Breast epithelium (tissue), 4 donors: Measurements from ENCODE around the gene NUCB1. TPM values are rescaled to one million over a fixed set of nuclear protein-coding genes. Genes with fewer than 3 reads are reported as not detected.
"Not testable (repeated sequence)": the region's sequence is repeated elsewhere in the genome, so short reads cannot be mapped to it uniquely, and the experiment has no call there.

ENCODE experiments used
- DNase-seq, 2 donors: peaks; one replicate each; pipeline ENCODE4 v3.0.0-alpha.2; 2019; ENCODE audit warnings: low spot score in 2 of 2
- H3K27ac ChIP-seq, 2 donors: fragments of 200-600 bp; sonication (generic) in 1 of 2; one replicate each; pipeline ENCODE4 v1.5.1; 2016 to 2019; ENCODE audit warnings: mild to moderate bottlenecking in 1 of 2
- H3K27me3 ChIP-seq, 2 donors: fragments of 200-600 bp; sonication (generic) in 1 of 2; one replicate each; pipeline versions ENCODE4 v1.5.1 to v1.6.0; 2017 to 2019; ENCODE audit warnings: control low read depth in 1 of 2, mild to moderate bottlenecking in 1 of 2
- H3K36me3 ChIP-seq: fragments of 200-600 bp; one replicate; pipeline ENCODE4 v1.5.1; 2019
- H3K4me1 ChIP-seq, 2 donors: fragments of 200-600 bp; sonication (generic); one replicate each; pipeline ENCODE4 v1.5.1; 2016 to 2019; ENCODE audit warnings: control low read depth in 1 of 2
- H3K4me3 ChIP-seq, 3 donors: fragments of 200-600 bp; sonication (generic); 1 replicate in 2 of 3; 2 replicates in 1 of 3; pipeline ENCODE4 v1.5.1; 2016 to 2019; ENCODE audit warnings: mild to moderate bottlenecking in 3 of 3, moderate library complexity in 2 of 3
- H3K9me3 ChIP-seq, 2 donors: fragments of 200-600 bp; sonication (generic) in 1 of 2; one replicate each; pipeline ENCODE4 v1.5.1; 2016 to 2019; ENCODE audit warnings: control low read depth in 1 of 2
- POLR2A ChIP-seq: fragments of 450-650 bp; IDR thresholded peaks from one replicate; pipeline ENCODE4 v1.6.1; 2016; ENCODE audit warnings: antibody characterized with exemption, mild to moderate bottlenecking, moderate library complexity
- POLR2AphosphoS5 ChIP-seq, 3 donors: sonication (generic); formaldehyde crosslinking; IDR thresholded peaks; one replicate each; pipeline ENCODE4 v1.6.1; 2017; ENCODE audit warnings: antibody characterized with exemption in 3 of 3
- intact Hi-C: fragments of 100-400 bp; cut with DNase I; formaldehyde crosslinking; loops from one replicate; pipeline ENCODE4 v1.15.1; 2023; ENCODE audit warnings: low total_unique reads
- total RNA-seq, 3 donors: library from RNA; depleted of rRNA; stranded (reverse); fragments of >200 nt; gene quantifications; one replicate each; pipeline ENCODE4 v1.1.0, GENCODE V29; 2016
- TF ChIP-seq, protein P1 (sequence below), 3 donors: fragments of 450-650 bp; IDR thresholded peaks; one replicate each; pipeline ENCODE4 v1.5.1; 2016 to 2017; ENCODE audit warnings: antibody characterized with exemption in 3 of 3, mild to moderate bottlenecking in 3 of 3, moderate library complexity in 3 of 3

NUCB1 gene
- total RNA-seq, 3 donors from 2014 or later, result 131 to 333 (median 223) TPM

DNA sequence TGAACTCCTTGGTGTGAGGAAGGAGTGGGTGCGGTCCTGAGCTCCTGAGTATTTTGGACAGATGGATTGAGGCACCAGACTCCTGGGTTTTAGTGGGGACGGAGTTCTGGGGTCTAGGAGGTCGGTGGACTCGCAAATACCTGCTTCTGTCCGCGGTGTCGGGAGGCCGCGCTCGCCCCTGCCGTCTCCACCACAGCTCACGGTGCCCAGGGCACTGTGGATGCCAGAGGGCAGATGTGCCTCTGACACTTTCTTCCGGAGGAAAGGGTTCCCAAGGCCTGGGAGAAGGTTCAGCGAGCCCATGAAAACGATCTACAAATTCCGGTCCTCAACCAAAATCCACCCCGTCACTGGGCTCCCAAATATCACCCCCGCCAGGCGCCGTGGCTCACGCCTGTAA lies 4.9 kb upstream of the NUCB1 start:
- Histone ChIP-seq H3K4me3 (peak overlapping the region in 1 of 3 donors; percentile 67), H3K27ac (no peak overlapping the region), H3K9me3 (no peaks in the 10 kb centered on the region), H3K36me3 (no peaks in the 10 kb centered on the region), H3K4me1 (no peaks in the 10 kb centered on the region), H3K27me3 (no peaks in the 10 kb centered on the region)
- intact Hi-C loops, result no loop called here
- TF ChIP-seq POLR2AphosphoS5 (IDR thresholded peaks at IDR 0.05) (no peak), POLR2A (no peak)
- TF ChIP-seq, protein P1, sequence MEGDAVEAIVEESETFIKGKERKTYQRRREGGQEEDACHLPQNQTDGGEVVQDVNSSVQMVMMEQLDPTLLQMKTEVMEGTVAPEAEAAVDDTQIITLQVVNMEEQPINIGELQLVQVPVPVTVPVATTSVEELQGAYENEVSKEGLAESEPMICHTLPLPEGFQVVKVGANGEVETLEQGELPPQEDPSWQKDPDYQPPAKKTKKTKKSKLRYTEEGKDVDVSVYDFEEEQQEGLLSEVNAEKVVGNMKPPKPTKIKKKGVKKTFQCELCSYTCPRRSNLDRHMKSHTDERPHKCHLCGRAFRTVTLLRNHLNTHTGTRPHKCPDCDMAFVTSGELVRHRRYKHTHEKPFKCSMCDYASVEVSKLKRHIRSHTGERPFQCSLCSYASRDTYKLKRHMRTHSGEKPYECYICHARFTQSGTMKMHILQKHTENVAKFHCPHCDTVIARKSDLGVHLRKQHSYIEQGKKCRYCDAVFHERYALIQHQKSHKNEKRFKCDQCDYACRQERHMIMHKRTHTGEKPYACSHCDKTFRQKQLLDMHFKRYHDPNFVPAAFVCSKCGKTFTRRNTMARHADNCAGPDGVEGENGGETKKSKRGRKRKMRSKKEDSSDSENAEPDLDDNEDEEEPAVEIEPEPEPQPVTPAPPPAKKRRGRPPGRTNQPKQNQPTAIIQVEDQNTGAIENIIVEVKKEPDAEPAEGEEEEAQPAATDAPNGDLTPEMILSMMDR (IDR thresholded peaks at IDR 0.05), result no peak
- DNase-seq, result no peak

DNA sequence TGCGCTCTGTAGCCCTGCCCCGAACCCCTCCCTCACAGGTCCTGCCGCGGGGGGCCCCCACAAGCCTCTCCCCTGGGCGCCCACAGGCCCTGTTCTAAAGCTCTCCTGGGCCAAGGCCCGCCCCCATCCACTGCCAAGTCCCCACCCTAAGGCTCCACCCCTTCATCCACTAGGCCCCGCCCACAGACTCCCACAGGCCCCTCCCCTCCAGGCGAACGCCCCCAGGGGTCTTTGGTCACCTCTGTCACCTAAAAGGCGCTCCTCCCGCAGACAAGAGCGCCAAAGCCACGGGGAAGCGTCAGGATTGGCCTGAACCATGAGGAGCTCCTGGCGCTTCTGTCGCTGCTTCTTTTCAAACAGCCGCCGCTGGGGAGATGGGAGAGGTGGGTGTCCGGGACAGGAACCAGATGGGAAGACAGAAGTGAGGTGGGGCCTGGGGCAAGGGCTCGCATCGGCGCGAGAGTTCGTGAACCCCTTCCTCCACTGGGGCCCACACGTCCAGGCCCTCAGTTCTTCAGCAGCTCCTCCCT lies 3.9 kb upstream of the NUCB1 start:
- Histone ChIP-seq H3K4me1 (peaks cover under 1 to 6% of the 10 kb centered on the region in 2 donors), H3K36me3 (no peaks in the 10 kb centered on the region), H3K27ac (peak overlapping the region; percentile 73 to 85), H3K27me3 (no peaks in the 10 kb centered on the region), H3K9me3 (no peaks in the 10 kb centered on the region), H3K4me3 (peak overlapping the region; percentile 28 to 67 (median 52))
- DNase-seq, result no peak
- TF ChIP-seq POLR2AphosphoS5 (IDR thresholded peaks at IDR 0.05), result peak in 1 of 3 donors; percentile 23
- no peak for TF ChIP-seq POLR2A
- intact Hi-C loops, result no loop called here

DNA sequence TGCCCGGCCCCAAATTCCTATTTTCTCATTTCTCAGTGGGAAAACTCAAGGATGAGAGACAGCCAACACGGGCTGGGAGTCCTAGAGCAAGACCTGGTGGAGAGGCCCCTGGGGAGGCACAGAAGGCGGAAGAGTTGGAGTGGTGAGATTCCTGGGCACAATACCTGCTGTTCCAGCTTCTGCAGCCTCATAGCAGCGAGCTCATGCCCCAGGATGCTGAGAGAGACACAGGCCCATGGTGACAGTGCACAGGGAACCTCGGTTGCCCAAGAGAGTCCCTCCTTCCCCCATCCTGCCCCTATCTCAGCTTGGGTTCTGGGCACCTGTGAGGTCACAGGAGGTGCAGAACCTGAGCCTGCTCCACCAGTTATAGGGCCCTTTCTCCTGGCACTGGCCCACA lies 2.9 kb upstream of the NUCB1 start:
- H3K27ac ChIP-seq, result no peak overlapping the region
- H3K4me1 ChIP-seq, result peaks cover 5 to 12% of the 10 kb centered on the region in 2 donors
- no peak for DNase-seq
- TF ChIP-seq, protein P1 (IDR thresholded peaks at IDR 0.05), result no peak
- TF ChIP-seq POLR2AphosphoS5 (IDR thresholded peaks at IDR 0.05), result no peak
- no peak for TF ChIP-seq POLR2A
- intact Hi-C loops, result no loop called here
- H3K4me3 ChIP-seq, result no peak overlapping the region
- H3K9me3 ChIP-seq, result no peaks in the 10 kb centered on the region
- H3K27me3 ChIP-seq, result no peaks in the 10 kb centered on the region
- no peaks in the 10 kb centered on the region for H3K36me3 ChIP-seq

DNA sequence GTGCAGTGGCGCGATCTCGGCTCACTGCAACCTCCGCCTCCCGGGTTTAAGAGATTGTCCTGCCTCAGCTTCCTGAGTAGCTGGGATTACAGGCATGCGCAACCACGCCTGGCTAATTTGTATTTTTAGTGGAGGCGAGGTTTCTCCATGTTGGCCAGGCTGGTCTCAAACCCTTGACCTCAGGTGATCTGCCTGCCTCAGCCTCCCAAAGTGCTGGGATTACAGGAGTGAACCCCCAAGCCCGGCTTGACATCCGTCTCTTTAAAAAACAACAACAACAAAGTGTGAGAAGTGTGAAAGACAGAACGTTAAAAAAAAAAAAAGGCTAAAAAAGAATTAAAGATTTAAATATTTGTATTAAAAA lies 744 bp upstream of the NUCB1 start:
- H3K4me1 ChIP-seq, result peaks cover 5 to 17% of the 10 kb centered on the region in 2 donors
- DNase-seq, H3K27me3 ChIP-seq, intact Hi-C loops, H3K9me3 ChIP-seq, H3K36me3 ChIP-seq: not testable (repeated sequence)
- H3K4me3 ChIP-seq, result peak overlapping the region in 2 of 3 donors; percentile 76 to 83
- H3K27ac ChIP-seq, result peak overlapping the region; percentile 87 to 89

DNA sequence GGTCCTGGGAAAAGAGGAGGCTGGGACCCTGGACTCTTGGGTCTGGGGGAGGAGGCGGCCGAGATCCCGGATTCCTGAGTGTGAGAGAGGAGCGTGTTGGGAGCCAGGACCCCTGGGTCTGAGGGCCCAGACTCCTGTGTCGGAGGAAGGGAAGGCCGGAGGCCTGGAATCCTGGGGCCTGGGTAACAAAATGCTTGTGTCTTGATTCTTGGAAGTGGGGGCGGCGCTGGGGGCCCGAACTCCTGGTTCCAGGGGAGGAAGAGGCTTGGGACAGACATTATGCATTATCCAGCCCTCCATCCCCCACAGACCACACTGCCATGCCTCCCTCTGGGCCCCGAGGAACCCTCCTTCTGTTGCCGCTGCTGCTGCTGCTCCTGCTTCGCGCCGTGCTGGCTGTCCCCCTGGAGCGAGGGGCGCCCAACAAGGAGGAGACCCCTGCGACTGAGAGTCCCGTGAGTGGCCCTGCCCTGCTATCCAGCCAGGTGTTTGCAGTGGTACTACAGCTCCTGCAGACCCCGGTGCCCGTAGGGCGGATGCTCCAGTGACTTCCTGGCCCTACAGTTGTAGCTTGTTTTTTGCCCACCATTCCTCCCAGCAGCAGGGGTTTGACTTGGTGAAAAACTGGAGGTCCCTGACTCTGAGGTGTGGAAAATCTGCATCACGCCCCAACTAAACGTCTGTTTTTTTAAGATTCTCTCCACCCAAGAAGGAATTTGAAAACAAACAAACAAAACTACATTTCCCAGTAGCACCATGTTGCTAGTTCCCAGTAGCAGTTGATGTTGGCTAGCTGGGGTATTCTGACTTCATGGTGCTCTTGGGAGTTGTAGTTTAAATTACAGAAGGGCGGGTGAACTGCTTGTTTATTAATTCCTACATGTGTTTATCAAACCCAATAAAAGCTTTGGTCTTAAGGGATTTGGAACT lies 630 bp downstream of the NUCB1 start:
- peak overlapping the region; percentile 75 to 83 (median 76) for H3K4me3 ChIP-seq
- no peaks in the 10 kb centered on the region for H3K27me3 ChIP-seq
- TF ChIP-seq POLR2AphosphoS5 (IDR thresholded peaks at IDR 0.05) (no peak), POLR2A (no peak)
- TF ChIP-seq, protein P1 (IDR thresholded peaks at IDR 0.05), result no peak
- peak in 1 of 2 donors; percentile 32 for DNase-seq
- peaks cover 5 to 17% of the 10 kb centered on the region in 2 donors for H3K4me1 ChIP-seq
- intact Hi-C loops, result loop anchor here (1.0 kb wide), 1 partner anchor 27 kb away; no protein-coding TSS in a partner anchor
- no peaks in the 10 kb centered on the region for H3K9me3 ChIP-seq
- H3K36me3 ChIP-seq, result no peaks in the 10 kb centered on the region
- peak overlapping the region; percentile 87 to 89 for H3K27ac ChIP-seq

DNA sequence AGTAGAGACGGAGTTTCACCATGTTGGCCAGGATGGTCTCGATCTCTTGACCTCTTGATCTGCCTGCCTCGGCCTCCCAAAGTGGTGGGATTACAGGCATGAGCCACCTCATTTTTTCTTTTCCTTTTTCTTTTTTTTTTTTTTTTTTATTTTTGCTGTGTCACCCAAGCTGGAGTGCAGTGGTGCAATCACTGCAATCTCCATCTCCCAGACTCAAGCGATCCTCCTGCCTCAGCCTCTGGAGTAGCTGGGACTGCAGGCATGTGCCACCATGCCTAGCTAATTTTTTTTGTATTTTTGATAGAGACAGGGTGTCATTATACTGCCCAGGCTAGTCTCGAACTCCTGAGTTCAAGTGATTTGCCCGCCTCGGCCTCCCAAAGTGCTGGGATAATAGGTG lies 2.2 kb downstream of the NUCB1 start:
- H3K4me1 ChIP-seq, result peaks cover 5 to 17% of the 10 kb centered on the region in 2 donors
- DNase-seq, H3K36me3 ChIP-seq, H3K9me3 ChIP-seq, intact Hi-C loops, H3K4me3 ChIP-seq, H3K27ac ChIP-seq, H3K27me3 ChIP-seq: not testable (repeated sequence)

DNA sequence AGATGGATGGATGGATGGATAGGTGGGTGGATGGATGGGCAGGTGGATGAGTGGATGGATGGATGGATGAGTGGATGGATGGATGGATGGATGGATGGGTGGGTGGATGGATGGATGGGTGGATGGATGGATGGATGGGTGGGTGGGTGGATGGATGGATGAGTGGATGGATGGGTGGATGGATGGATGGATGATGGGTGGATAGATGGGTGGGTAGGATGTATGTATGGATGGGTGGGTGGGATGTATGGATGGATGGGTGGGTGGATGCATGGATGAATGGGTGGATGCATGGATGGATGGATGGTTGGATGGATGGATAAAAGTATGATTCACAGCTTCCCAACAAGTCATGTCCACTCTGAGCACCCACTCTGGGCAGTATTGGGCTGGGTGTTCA lies 3.7 kb downstream of the NUCB1 start:
- intact Hi-C loops, H3K9me3 ChIP-seq, H3K27me3 ChIP-seq, H3K36me3 ChIP-seq, DNase-seq, H3K27ac ChIP-seq, H3K4me3 ChIP-seq: not testable (repeated sequence)
- peaks cover 5 to 17% of the 10 kb centered on the region in 2 donors for H3K4me1 ChIP-seq
